GM12878 (cell line): ENCODE results near the gene TKT.

Source experiments
- CHD2 ChIP-seq: IDR thresholded peaks from 2 replicates; pipeline ENCODE4 v1.6.1; 2011; ENCODE audit warnings: low read depth, low read length, improper control_type of control experiment, borderline replicate concordance
- EP300 ChIP-seq, 2 experiments: fragments of 150-350 bp in 1 of 2; IDR thresholded peaks; 2 replicates each; pipeline ENCODE4 v1.6.1; 2011 to 2012; ENCODE audit warnings: low read depth in 2 of 2, low read length in 2 of 2, borderline replicate concordance in 1 of 2, improper control_type of control experiment in 1 of 2, inconsistent platforms in 1 of 2; ENCODE audit not compliant: control insufficient read depth in 1 of 2

- TF ChIP-seq EP300 (IDR thresholded peaks at IDR 0.05; ENCODE audit: borderline replicate concordance in 1 of 2, control insufficient read depth in 1 of 2, low read depth in 2 of 2, low read length in 2 of 2) (no peak), CHD2 (no peak)
Observed at GRCh38 chr3:53189276-53189675, 66.5 kb downstream of the TKT start.
